HL-60 (cell line): ENCODE results near the gene MYO5B.

Experiments used
- GABPA ChIP-seq: IDR thresholded peaks from 2 replicates; pipeline ENCODE4 v1.6.1; 2012; ENCODE audit warnings: low read depth
- TF ChIP-seq, protein P1 (sequence below): IDR thresholded peaks from 2 replicates; pipeline ENCODE4 v1.6.1; 2012; ENCODE audit warnings: low read depth; ENCODE audit not compliant: insufficient replicate concordance

DNA sequence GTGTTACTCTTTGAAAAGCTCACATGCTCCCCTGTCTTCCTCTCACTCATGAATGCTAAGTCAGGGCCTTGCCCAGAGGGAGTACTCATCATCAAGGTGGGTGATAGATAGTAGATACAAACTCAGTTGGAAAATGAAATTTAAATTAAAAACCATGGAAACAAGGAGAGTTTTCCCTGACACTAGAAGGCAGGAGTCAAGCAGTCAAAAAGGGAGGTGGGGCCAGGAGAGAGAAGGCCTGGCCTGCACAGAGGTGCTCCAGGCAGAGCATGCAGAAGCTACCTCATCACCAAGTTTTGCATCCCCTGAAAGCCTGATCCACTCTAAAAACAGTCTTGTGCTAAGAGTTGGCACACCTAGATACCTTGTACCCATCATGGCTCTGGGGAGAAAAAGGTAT is 143.7 kb downstream of the MYO5B start:
- TF ChIP-seq, protein P1, sequence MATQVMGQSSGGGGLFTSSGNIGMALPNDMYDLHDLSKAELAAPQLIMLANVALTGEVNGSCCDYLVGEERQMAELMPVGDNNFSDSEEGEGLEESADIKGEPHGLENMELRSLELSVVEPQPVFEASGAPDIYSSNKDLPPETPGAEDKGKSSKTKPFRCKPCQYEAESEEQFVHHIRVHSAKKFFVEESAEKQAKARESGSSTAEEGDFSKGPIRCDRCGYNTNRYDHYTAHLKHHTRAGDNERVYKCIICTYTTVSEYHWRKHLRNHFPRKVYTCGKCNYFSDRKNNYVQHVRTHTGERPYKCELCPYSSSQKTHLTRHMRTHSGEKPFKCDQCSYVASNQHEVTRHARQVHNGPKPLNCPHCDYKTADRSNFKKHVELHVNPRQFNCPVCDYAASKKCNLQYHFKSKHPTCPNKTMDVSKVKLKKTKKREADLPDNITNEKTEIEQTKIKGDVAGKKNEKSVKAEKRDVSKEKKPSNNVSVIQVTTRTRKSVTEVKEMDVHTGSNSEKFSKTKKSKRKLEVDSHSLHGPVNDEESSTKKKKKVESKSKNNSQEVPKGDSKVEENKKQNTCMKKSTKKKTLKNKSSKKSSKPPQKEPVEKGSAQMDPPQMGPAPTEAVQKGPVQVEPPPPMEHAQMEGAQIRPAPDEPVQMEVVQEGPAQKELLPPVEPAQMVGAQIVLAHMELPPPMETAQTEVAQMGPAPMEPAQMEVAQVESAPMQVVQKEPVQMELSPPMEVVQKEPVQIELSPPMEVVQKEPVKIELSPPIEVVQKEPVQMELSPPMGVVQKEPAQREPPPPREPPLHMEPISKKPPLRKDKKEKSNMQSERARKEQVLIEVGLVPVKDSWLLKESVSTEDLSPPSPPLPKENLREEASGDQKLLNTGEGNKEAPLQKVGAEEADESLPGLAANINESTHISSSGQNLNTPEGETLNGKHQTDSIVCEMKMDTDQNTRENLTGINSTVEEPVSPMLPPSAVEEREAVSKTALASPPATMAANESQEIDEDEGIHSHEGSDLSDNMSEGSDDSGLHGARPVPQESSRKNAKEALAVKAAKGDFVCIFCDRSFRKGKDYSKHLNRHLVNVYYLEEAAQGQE: no peak
- no peak for TF ChIP-seq GABPA
